AG09309 (cell line): ENCODE results near the gene STAMBP.

ENCODE experiments used
- DNase-seq: peaks from one replicate; pipeline ENCODE4 v3.0.0-alpha.2; 2010; ENCODE audit warnings: low read depth
- H3K4me3 ChIP-seq: 2 replicates; pipeline ENCODE4 v1.5.1; 2011; ENCODE audit warnings: mild to moderate bottlenecking, low read depth, low read length, moderate library complexity; ENCODE audit not compliant: control insufficient read depth
- CTCF ChIP-seq: IDR thresholded peaks from 2 replicates; pipeline ENCODE4 v1.5.1; 2011; ENCODE audit warnings: mild to moderate bottlenecking, low read depth, low read length, inconsistent platforms; ENCODE audit not compliant: insufficient read depth, control insufficient read depth; ENCODE audit errors: missing control alignments

The STAMBP gene

GRCh38 chr2:73917296-73917695 lies 88.5 kb downstream of the STAMBP start:
- no peak for TF ChIP-seq CTCF
- no peak overlapping the region for H3K4me3 ChIP-seq
- no peak for DNase-seq

DNA sequence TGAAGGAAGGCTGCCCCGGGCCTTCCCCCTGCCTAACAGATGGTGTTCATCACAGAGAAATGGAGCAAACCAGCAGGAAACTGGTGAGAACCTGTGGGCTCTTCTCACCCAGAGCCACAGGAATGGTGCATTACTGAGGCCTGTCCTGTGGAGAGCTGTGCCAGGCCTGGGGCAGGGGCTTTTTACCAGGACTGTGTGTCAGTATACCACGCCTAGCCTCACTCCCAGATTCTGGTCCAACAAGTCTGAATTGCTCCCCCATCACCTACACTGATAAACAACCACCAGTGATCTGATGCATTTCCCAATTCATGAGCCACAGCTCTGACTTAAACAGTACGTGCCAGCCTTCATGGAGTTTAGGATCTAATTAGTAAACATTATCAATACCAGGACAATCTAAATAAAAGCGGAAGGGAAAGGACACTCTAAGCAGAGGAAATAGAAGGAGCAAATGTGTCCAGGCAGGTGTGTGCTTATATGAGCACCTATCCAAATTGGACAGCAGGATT lies 89.0 kb downstream of the STAMBP start:
- no peak for TF ChIP-seq CTCF
- DNase-seq, result no peak
- no peak overlapping the region for H3K4me3 ChIP-seq

DNA sequence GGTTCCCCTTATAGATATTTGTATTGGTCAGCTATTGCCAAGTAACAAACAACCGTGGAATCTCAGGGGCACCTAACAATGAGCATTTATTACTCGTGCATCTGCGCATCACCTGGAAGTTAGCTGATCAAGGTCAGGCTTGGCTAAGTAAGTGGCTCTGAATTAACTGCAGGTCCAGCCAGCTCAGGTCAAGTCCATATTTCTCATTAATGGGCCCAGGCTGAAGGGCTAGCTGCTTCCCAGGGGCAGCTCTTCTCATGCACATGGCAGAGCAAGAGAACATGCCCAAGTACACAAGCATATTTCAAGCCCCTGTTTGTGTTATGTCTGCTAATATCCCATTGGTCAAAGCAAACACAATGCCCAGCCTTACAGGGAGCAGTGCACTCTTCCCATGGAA lies 90.1 kb downstream of the STAMBP start:
- no peak for DNase-seq
- TF ChIP-seq CTCF, result no peak
- no peak overlapping the region for H3K4me3 ChIP-seq

DNA sequence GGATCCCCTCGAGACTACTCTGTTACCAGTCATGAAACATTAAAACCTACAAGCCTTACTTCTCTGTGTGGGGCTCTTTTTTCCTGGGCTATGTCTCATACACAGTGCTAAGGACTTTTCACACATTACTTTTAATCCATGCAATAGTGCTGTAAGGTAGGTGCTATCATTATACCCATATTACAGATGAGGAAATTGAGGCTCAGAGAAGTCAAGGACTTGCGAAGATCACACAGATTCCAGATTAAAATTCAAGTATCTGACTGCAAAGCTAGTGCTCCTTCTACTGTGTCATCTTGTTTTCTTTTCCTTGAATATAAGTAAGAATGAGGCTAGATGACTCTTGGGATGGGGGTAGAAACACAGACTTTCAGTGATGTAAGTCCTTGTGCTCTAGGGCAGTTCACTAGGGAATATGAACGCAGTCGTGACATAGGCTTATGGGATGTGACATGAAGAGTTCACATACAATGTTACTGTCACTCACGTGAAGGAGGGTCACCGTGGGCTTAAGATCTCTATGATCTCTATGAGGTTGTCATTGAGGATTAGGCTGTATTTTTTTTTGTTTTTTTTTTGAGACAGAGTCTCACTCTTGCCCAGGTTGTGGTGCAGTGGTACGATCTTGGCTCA lies 91.0 kb downstream of the STAMBP start:
- no peak for DNase-seq
- TF ChIP-seq CTCF, result no peak

GRCh38 chr2:73920577-73921545 lies 92.1 kb downstream of the STAMBP start:
- no peak for DNase-seq
- TF ChIP-seq CTCF, result no peak

More for the DNA sequence above, 91.0 kb downstream of the STAMBP start:
- no peak overlapping the region for H3K4me3 ChIP-seq

GRCh38 chr2:73921581-73921980 lies 92.8 kb downstream of the STAMBP start:
- no peak for DNase-seq
- H3K4me3 ChIP-seq, result no peak overlapping the region
- no peak for TF ChIP-seq CTCF

More at GRCh38 chr2:73920577-73921545, 92.1 kb downstream of the STAMBP start:
- no peak overlapping the region for H3K4me3 ChIP-seq
